GM21576 (cell line): ENCODE measurements around the gene GYS2.
"Not testable (repeated sequence)": the region's sequence is repeated elsewhere in the genome, so short reads cannot be mapped to it uniquely, and the experiment has no call there.

Experiments
- ATAC-seq: cut with Tn5 transposase; IDR thresholded peaks from one replicate; pipeline ENCODE4 v1.9.1; 2021; ENCODE audit warnings: mild to moderate bottlenecking, moderate library complexity; ENCODE audit not compliant: unreplicated experiment

The GYS2 gene

GRCh38 chr12:21606175-21606574 lies 1.5 kb upstream of the GYS2 start:
- no peak for ATAC-seq

- no peak for ATAC-seq
These were observed 1.9 kb downstream of the GYS2 start for GRCh38 chr12:21602774-21603173.

GRCh38 chr12:21600196-21600595 lies 4.5 kb downstream of the GYS2 start:
- no peak for ATAC-seq

- no peak for ATAC-seq
These were observed 5.3 kb downstream of the GYS2 start for GRCh38 chr12:21599143-21599999.

- ATAC-seq = no peak
These were observed 6.0 kb downstream of the GYS2 start for GRCh38 chr12:21598651-21599050.

GRCh38 chr12:21595356-21595755 lies 9.3 kb downstream of the GYS2 start:
- ATAC-seq = not testable (repeated sequence)

GRCh38 chr12:21585485-21585884 lies 19.2 kb downstream of the GYS2 start:
- ATAC-seq = no peak

GRCh38 chr12:21584403-21585182 lies 20.1 kb downstream of the GYS2 start:
- not testable (repeated sequence) for ATAC-seq

GRCh38 chr12:21583587-21583986 lies 21.1 kb downstream of the GYS2 start:
- no peak for ATAC-seq

- ATAC-seq = no peak
These were observed 23.7 kb downstream of the GYS2 start for GRCh38 chr12:21580748-21581516.

- ATAC-seq = no peak
These were observed 27.1 kb downstream of the GYS2 start for GRCh38 chr12:21577516-21577915.

- ATAC-seq = no peak
These were observed 28.2 kb downstream of the GYS2 start for GRCh38 chr12:21576431-21576830.

- no peak for ATAC-seq
These were observed 30.8 kb downstream of the GYS2 start for GRCh38 chr12:21573733-21574358.

- ATAC-seq = no peak
These were observed 33.6 kb downstream of the GYS2 start for GRCh38 chr12:21571046-21571445.

- ATAC-seq = no peak
These were observed 36.5 kb downstream of the GYS2 start for GRCh38 chr12:21568115-21568514.

GRCh38 chr12:21566907-21567394 lies 37.7 kb downstream of the GYS2 start:
- no peak for ATAC-seq

GRCh38 chr12:21566223-21566906 lies 38.3 kb downstream of the GYS2 start:
- ATAC-seq = no peak

- ATAC-seq = no peak
These were observed 41.8 kb downstream of the GYS2 start for GRCh38 chr12:21562859-21563258.

- no peak for ATAC-seq
These were observed 43.5 kb downstream of the GYS2 start for GRCh38 chr12:21561158-21561557.
